ENCODE data around the gene KRTAP6-3. TPM values are rescaled to one million over a fixed set of nuclear protein-coding genes. Genes with fewer than 3 reads are reported as not detected.

The KRTAP6-3 gene
- polyA plus RNA-seq, 1 experiment = not detected

GRCh38 chr21:30605968-30606367 lies 13.7 kb downstream of the KRTAP6-3 start:
- no peaks in the 10 kb centered on the region for H3K27me3 ChIP-seq (ENCODE audit: control insufficient read depth, insufficient read depth, low read length)
- ChIA-PET POLR2A (no interaction called here), CTCF (no interaction called here)
- H3K9me3 ChIP-seq (ENCODE audit: control insufficient read depth, insufficient read depth, low read length) = peaks cover 21% of the 10 kb centered on the region
- no peak for TF ChIP-seq CTCF (IDR thresholded peaks at IDR 0.05; ENCODE audit: low read depth, low read length)
- H3K27ac ChIP-seq (ENCODE audit: low read depth, low read length) = no peak overlapping the region
- DNase-seq (ENCODE audit: low read depth, low spot score) = no peak
- no peak overlapping the region for H3K4me3 ChIP-seq (ENCODE audit: low read depth, low read length)

GRCh38 chr21:30612132-30612531 lies 19.9 kb downstream of the KRTAP6-3 start:
- no peak overlapping the region for H3K27ac ChIP-seq (ENCODE audit: low read depth, low read length)
- no peak for DNase-seq (ENCODE audit: low read depth, low spot score)
- no peak for TF ChIP-seq CTCF (IDR thresholded peaks at IDR 0.05; ENCODE audit: low read depth, low read length)
- POLR2A ChIA-PET = no interaction called here
- H3K27me3 ChIP-seq (ENCODE audit: control insufficient read depth, insufficient read depth, low read length) = no peaks in the 10 kb centered on the region
- peaks cover 12% of the 10 kb centered on the region for H3K9me3 ChIP-seq (ENCODE audit: control insufficient read depth, insufficient read depth, low read length)
- no peak overlapping the region for H3K4me3 ChIP-seq (ENCODE audit: low read depth, low read length)
- CTCF ChIA-PET = no interaction called here

GRCh38 chr21:30613836-30614235 lies 21.6 kb downstream of the KRTAP6-3 start, which contains the start of gene KRTAP6-1:
Gene KRTAP6-1, minus strand, starts transcription at chr21:30613930. Its CDS starts 26 bp downstream, at chr21:30613904.
- no peak for TF ChIP-seq CTCF (IDR thresholded peaks at IDR 0.05; ENCODE audit: low read depth, low read length)
- CTCF ChIA-PET = no interaction called here
- Histone ChIP-seq H3K4me3 (ENCODE audit: low read depth, low read length) (no peak within 1 kb of the TSS), H3K9me3 (ENCODE audit: control insufficient read depth, insufficient read depth, low read length) (peaks cover 9% of the 10 kb centered on the region), H3K27me3 (ENCODE audit: control insufficient read depth, insufficient read depth, low read length) (no peaks in the 10 kb centered on the region), H3K27ac (ENCODE audit: low read depth, low read length) (no peak within 1 kb of the TSS)
- DNase-seq (ENCODE audit: low read depth, low spot score) = no peak
- POLR2A ChIA-PET = no interaction called here

GRCh38 chr21:30615199-30615598 lies 23.0 kb downstream of the KRTAP6-3 start:
- H3K27me3 ChIP-seq (ENCODE audit: control insufficient read depth, insufficient read depth, low read length) = no peaks in the 10 kb centered on the region
- DNase-seq (ENCODE audit: low read depth, low spot score) = no peak
- peaks cover 9% of the 10 kb centered on the region for H3K9me3 ChIP-seq (ENCODE audit: control insufficient read depth, insufficient read depth, low read length)
- H3K27ac ChIP-seq (ENCODE audit: low read depth, low read length) = no peak overlapping the region
- ChIA-PET CTCF (no interaction called here), POLR2A (no interaction called here)
- no peak overlapping the region for H3K4me3 ChIP-seq (ENCODE audit: low read depth, low read length)
- no peak for TF ChIP-seq CTCF (IDR thresholded peaks at IDR 0.05; ENCODE audit: low read depth, low read length)

- Histone ChIP-seq H3K27me3 (ENCODE audit: control insufficient read depth, insufficient read depth, low read length) (no peaks in the 10 kb centered on the region), H3K27ac (ENCODE audit: low read depth, low read length) (no peak within 1 kb of the TSS), H3K9me3 (ENCODE audit: control insufficient read depth, insufficient read depth, low read length) (peaks cover 12% of the 10 kb centered on the region), H3K4me3 (ENCODE audit: low read depth, low read length) (no peak within 1 kb of the TSS)
- no peak for DNase-seq (ENCODE audit: low read depth, low spot score)
- no peak for TF ChIP-seq CTCF (IDR thresholded peaks at IDR 0.05; ENCODE audit: low read depth, low read length)
- ChIA-PET POLR2A (no interaction called here), CTCF (no interaction called here)
These were observed 23.9 kb downstream of the KRTAP6-3 start, which contains the start of gene KRTAP20-1 for GRCh38 chr21:30616125-30616524. Gene KRTAP20-1, plus strand, starts transcription at chr21:30616425. Its CDS starts 30 bp downstream, at chr21:30616455.
